ENCODE data around the gene SNX8.

DNA sequence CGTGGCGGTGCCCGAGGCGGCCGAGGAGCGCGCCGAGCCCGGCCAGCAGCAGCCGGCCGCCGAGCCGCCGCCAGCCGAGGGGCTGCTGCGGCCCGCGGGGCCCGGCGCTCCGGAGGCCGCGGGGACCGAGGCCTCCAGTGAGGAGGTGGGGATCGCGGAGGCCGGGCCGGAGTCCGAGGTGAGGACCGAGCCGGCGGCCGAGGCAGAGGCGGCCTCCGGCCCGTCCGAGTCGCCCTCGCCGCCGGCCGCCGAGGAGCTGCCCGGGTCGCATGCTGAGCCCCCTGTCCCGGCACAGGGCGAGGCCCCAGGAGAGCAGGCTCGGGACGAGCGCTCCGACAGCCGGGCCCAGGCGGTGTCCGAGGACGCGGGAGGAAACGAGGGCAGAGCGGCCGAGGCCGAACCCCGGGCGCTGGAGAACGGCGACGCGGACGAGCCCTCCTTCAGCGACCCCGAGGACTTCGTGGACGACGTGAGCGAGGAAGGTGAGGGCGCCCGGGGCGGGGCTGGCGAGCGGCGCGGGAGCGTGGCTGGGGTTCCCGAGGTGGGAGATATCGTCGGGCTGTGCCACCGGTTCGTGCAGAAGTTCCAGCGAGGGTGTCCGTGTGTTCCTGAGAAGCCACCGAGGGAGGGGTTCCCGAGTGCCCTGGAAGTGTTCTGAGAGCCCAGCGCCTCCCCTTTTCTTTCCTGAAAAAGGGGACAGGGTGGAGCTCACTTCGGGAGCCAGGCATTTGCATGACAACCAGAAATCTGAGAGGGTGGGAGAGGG lies 40.9 kb upstream of the SNX8 start:
- TF ChIP-seq, protein P1, sequence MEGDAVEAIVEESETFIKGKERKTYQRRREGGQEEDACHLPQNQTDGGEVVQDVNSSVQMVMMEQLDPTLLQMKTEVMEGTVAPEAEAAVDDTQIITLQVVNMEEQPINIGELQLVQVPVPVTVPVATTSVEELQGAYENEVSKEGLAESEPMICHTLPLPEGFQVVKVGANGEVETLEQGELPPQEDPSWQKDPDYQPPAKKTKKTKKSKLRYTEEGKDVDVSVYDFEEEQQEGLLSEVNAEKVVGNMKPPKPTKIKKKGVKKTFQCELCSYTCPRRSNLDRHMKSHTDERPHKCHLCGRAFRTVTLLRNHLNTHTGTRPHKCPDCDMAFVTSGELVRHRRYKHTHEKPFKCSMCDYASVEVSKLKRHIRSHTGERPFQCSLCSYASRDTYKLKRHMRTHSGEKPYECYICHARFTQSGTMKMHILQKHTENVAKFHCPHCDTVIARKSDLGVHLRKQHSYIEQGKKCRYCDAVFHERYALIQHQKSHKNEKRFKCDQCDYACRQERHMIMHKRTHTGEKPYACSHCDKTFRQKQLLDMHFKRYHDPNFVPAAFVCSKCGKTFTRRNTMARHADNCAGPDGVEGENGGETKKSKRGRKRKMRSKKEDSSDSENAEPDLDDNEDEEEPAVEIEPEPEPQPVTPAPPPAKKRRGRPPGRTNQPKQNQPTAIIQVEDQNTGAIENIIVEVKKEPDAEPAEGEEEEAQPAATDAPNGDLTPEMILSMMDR (conservative IDR thresholded peaks at IDR 0.05; ENCODE audit: low read depth, low read length), result no peak
- no peak for TF ChIP-seq BHLHE40 (IDR thresholded peaks at IDR 0.05; ENCODE audit: low read depth, low read length)
- no peak for TF ChIP-seq RAD21 (IDR thresholded peaks at IDR 0.05; ENCODE audit: low read length)
- no peak for TF ChIP-seq RCOR1 (IDR thresholded peaks at IDR 0.05; ENCODE audit: insufficient replicate concordance, low read length)
- TF ChIP-seq ELK1 (IDR thresholded peaks at IDR 0.05; ENCODE audit: borderline replicate concordance, low read depth, low read length), result no peak
- TF ChIP-seq USF2 (IDR thresholded peaks at IDR 0.05; ENCODE audit: low read depth, low read length), result no peak
- no peak for TF ChIP-seq POLR2A (IDR thresholded peaks at IDR 0.05; ENCODE audit: low read depth, low read length)
- TF ChIP-seq CEBPB (IDR thresholded peaks at IDR 0.05; ENCODE audit: low read depth, low read length), result no peak
- TF ChIP-seq MXI1 (IDR thresholded peaks at IDR 0.05; ENCODE audit: borderline replicate concordance, low read depth, low read length), result 0 out of 2 replicates have a peak, but pooled peaks have one; percentile 14
- no peak for TF ChIP-seq MAFK (IDR thresholded peaks at IDR 0.05; ENCODE audit: low read depth, low read length)
- no peak for TF ChIP-seq SMC3 (IDR thresholded peaks at IDR 0.05; ENCODE audit: low read depth, low read length)

Measured in IMR-90 (cell line).